Stimulated activated CD8-positive, alpha-beta memory T cell treated with anti-CD3 and anti-CD28 coated beads, Interleukin-4, amount 100 ng/mL, for 48 hours (primary cell): Measurements from ENCODE around the gene ESCO1.
"Not testable (repeated sequence)": the region's sequence is repeated elsewhere in the genome, so short reads cannot be mapped to it uniquely, and the experiment has no call there.

ENCODE experiments used
- DNase-seq: peaks from one replicate; pipeline ENCODE4 v3.0.0-alpha.2; 2020

The ESCO1 gene, protein sequence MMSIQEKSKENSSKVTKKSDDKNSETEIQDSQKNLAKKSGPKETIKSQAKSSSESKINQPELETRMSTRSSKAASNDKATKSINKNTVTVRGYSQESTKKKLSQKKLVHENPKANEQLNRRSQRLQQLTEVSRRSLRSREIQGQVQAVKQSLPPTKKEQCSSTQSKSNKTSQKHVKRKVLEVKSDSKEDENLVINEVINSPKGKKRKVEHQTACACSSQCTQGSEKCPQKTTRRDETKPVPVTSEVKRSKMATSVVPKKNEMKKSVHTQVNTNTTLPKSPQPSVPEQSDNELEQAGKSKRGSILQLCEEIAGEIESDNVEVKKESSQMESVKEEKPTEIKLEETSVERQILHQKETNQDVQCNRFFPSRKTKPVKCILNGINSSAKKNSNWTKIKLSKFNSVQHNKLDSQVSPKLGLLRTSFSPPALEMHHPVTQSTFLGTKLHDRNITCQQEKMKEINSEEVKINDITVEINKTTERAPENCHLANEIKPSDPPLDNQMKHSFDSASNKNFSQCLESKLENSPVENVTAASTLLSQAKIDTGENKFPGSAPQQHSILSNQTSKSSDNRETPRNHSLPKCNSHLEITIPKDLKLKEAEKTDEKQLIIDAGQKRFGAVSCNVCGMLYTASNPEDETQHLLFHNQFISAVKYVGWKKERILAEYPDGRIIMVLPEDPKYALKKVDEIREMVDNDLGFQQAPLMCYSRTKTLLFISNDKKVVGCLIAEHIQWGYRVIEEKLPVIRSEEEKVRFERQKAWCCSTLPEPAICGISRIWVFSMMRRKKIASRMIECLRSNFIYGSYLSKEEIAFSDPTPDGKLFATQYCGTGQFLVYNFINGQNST

DNA sequence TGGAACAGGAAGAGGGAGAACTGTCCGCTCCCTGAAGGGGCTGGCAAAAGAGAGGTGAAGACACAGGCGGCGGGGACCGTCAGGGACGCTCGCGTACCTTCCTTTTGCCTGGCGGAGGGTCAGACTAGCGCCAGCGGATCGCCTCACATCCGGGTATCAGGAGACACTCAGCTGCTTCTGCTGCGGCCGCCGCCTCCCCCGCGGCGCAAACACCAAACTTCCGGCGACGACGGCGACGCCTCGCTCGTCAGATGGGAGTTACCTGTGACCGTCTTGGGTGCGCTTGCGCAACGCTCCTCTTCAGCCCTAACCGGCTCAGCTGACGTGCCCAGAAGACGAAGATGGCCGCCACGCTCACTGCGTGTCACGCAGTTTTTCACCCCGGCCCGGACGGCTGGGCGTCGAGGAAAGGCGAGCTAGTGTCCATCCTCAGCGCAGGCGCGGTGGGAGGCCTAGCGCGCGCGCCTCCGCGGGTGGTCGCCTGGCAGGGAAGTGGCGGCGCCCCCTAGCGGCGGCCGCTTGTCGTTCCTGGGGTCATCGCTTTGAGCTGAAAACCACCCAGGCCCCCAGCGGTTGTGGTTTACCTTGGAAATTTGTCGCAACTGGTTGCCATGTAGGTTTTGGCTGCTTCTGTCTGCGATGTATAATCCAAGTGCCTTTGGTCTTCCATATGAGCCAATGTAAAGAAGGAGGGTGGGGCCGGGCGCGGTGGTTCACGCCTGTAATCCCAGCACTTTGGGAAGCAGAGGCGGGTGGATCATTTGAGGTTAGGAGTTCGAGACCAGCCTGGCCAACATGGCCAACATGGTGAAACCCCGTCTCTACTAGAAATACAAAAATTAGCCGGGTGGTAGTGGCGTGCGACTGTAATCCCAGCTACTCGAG lies at the start of gene ESCO1:
ESCO1 (minus strand) TSS at position 179 of the 885 bp plus-strand sequence. CDS start 25,861 bp downstream, outside the sequence.
- DNase-seq, result peak; percentile 94

- DNase-seq, result not testable (repeated sequence)
These were observed 39.9 kb upstream of the ESCO1 start for GRCh38 chr18:21640375-21640774.

DNA sequence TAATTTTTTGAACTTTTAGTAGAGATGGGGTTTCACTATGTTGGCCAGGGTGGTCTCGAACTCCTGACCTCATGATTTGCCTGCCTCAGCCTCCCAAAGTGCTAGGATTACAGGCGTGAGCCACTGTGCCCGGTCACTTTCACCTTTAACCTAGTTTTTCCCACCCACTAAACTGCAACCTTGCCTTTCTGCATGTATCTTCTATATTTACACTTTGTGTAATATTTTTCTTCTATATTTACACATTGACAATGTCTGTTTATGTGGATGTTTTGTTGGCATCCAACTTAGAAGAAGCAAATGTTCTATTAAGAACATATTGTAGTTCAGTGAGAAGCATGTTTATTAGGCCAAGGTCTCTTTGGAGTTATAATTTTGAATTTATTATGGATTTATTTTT lies 38.3 kb upstream of the ESCO1 start:
- DNase-seq, result no peak

DNA sequence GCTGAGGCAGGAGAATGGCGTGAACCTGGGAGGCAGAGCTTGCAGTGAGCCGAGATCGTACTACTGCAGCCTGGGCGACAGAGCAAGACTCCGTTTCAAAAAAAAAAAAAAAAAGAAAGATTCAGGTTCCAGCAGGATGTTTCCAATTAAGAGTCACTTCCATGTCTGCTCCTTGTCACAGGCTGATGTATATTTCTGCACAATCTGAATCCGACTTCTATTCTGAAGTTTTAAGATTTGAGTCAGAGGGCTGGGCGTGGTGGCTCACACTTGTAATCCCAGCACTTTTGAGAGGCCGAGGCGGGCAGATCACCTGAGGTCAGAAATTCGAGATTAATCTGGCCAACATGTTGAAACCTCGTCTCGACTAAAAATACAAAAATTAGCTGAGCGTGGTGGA lies 36.3 kb upstream of the ESCO1 start:
- DNase-seq, result no peak

DNA sequence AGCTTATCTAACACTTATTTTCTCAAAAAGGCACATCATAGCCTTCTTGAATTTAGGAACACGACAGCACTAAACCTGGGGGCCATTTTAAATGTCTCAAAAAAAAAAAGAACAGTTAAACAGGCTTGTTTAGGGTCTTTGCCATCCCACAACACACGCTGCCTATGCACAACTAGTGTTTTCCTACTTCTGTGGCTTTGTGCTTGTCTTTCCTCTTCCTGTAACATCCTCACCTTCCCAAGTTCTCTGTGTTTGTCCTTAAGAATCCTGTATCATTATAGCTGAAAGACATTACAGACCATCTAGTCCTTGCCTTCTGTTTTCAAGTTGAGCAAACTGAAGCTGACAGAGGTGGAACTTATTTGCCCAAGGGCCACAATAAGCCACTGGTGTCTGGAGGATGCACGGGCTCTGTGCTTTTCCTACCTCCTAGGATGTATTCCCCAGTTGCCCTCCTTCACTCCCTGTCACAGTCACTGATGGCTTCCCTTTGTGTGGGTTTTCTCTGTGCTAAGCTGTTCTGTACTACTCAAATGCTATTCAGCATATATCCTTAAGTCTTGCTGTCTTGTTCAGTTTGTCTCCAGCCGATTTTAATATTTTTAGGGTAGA lies 34.2 kb upstream of the ESCO1 start:
- no peak for DNase-seq

- no peak for DNase-seq
These were observed 31.9 kb upstream of the ESCO1 start for GRCh38 chr18:21632393-21632792.

DNA sequence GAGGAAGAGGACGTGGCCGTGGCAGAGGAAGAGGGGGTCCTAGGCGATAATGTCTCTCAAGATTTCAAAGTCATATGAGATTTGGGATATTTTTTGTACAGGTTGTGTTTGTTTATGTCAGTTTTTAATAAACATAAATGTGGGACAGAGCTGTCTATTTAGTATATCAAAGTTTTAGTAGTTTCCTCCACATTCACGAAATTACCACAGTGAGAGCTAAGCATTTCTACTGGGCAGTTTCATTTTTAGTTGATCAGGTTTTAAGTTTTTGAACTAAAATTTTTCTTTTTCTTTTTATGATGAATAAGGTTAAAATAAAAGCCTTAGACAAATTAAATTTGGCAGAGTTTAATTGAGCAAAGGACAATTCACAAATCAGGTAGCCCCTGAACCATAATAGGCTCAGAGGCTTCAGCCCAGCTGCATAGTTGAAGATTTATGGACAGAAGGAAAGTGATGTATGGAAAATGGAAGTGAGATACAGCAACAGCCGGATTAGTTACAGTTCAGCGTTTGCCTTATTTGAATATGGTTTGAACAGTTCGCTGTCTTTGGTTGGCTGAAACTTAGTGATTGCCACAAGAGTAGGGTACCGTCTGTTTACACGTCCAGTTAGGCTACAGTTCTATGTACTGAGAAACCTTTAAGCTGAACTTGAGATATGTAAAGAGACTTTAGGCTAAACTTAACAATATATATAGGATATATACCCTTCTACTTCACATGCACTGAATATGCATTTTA lies 28.8 kb upstream of the ESCO1 start:
- no peak for DNase-seq

GRCh38 chr18:21621640-21622039 lies 21.1 kb upstream of the ESCO1 start:
- DNase-seq, result not testable (repeated sequence)

DNA sequence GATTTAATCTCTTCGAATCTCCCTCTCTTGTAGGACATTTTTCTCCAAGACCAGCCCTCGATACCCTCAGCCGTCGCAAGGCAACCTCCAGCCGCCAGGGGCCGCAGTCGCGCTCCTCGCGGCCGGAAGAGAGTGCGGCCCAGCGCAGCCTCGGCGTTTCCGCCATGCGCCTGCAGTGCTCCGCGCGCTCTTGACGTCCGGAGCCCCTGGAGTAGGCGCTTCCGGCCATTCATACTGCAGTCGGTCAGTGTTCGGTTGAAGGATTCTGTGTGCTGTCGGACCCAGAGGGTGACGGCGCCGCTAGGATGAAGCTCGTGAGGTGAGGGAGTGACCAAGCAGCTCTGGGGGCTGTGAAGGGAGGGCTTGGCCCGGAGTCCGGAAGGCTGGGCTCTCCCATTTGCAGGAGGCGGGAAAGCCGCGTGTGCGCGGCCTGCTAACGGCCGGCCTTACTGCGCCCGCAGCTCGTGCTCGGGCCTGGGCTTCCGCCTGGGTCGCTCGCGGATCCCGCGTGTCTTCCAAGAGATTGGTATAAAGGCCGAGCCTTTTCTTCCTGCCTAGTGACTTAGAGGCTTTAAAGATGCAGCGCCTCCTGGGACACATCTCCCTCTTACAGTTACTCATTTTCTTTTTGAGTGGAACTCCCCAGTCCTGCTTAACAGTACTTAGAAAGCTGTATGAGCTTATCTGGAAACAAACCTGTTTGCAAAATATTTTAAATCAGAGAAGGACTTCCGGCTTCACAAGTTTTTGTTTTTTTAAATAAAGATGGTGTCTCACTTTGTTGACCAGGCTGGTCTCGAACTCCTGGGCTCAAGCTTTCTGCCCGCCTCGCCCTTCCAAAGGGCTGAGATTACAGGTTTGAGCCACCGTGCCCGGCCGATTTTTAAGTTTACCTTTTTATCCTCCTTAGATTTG lies 11.9 kb upstream of the ESCO1 start, which contains the start of gene SNRPD1:
SNRPD1 (plus strand) TSS at position 190 of the 915 bp plus-strand sequence; CDS start at position 306, 116 bp downstream.
- DNase-seq, result peak; percentile 93

- not testable (repeated sequence) for DNase-seq
These were observed 11.1 kb upstream of the ESCO1 start for GRCh38 chr18:21611401-21612124.

DNA sequence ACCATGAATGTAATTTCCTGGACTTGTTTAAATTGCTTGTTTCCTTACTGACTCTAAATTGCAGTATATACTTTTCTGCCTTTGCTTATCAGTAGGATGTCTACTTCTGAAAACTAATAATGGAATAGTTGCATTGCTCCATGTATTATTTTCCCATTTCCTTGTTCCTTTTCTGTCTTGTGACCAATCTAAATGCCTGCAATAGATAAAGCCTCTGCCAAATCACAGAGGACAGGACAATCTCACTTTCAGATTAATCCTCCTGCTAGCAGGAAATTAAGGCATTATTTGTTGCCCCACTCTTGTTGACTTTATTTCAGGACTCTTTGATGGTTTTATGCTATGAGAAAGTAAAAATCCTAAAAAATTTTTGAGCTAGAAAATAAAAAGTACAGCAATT lies 4.7 kb upstream of the ESCO1 start:
- DNase-seq, result no peak

DNA sequence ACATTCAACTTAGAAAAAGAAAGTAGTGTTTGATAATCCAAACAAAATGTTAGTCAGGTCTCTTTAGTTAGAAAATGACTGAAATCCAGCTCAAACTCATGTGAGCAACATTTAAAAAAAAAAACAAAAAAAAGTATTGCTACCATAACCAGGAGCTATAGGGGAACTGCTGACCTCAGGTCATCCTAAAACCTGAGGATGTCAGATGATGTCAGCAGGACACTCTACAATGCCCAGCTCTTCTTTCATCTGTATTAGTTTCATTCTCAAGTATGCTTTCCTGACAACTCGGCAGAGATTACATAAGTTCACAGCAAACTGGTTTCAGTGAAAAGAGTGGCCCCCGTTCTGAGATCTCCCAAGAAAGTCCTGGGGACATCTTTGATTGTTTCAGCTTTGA lies 4.2 kb upstream of the ESCO1 start:
- DNase-seq, result no peak

- DNase-seq, result no peak
These were observed 1.7 kb upstream of the ESCO1 start for GRCh38 chr18:21602299-21602587.

DNA sequence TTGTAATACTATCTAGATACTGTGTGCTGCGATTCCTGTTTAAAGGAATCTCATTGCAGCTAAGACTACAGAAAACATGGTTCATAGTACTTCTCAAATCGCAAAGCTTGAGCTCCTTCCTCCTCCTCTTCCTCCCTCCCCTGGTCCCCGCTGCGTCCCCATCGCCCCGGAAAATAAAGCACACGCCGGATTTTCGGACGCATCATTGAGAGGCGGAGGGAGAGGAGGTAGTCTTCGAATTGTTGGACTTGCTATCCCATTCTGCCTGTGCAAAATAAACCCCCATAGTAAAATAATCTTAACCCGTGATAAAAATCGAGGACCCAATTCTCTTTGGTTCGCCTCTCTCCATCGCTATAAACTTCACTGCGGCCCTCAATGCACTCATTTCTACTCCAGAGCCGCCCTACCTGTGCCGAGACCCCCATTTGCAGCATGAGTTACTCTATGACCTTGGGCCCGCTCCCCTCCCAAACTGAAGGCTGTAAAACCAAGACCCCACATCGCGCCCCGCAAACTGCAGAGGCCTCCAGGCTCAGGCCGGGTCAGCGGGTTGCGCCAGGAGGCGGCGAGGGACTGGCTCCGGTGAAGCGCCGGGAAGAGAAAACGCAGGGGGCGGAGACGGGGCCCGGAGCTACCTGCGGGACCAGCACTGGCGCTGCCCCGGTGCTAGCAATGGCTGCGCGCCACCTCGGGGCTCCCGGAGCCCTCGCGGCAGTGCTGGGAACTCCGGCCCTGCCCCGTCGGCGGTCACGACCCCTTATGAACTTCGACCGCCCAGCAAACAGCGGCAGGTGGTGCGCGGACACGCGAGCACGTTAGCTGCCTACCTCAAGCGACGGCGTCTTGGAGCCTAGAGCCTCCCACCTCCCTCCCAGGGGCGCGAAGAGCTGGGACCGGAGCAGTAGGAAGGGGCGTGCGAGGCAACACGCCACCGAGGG lies 649 bp downstream of the ESCO1 start:
- peak; percentile 36 for DNase-seq

- no peak for DNase-seq
These were observed 1.5 kb downstream of the ESCO1 start for GRCh38 chr18:21598726-21599584.

DNA sequence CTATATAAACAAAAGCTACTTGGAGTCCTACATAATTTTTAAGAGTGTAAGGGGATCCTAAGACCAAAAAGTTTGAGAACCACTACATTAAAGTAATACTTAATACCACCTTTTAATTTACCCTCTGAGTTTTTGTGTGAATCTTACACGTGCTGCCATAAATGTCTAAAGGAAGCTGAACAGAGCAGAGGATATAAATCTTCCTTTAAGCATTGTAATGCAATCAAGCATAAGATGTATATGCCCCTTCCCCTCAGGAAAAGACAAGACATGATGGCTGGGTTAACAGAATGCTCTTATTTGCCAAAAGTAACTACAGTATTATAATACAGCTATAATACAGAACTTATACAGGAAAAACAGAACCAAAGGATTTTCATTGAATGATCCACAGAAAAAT lies 2.9 kb downstream of the ESCO1 start:
- DNase-seq, result no peak

- no peak for DNase-seq
These were observed 6.8 kb downstream of the ESCO1 start for GRCh38 chr18:21593540-21594257.
